Measurements from ENCODE around the gene ARHGEF2.

DNA sequence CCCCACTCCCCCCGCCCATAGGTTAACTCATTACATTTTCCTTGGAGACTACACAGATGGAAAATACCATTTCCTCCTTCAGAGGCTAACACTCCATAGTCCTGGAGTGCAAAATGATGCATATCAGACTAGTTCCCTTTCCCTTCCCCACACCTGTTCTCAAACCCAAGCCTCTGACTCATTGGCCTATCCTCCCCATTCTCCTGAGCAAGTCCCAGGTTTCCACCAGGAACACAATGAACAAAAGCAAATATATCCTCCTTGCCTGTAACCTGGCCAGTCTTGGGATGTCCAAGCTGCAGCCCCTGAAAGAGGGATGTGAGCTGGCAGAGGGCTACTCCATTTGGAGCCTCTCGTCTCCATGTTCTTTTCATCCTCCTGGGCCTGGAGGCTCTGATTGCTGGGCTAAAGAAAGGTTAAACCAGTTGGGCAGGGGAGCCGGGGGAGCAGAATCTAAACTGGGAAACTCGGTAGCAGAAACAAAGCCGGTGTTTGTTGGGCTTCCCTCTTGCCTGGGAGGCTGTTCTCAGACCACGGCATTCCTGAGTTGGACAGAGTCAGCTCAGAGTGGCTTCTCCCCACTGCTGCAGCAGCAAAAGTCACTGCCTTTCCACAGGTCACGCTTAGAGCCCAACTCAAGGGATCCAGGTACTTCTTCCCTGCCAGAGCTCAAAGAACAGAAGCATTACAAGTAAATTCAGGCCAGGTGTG, 28.5 kb upstream of the ARHGEF2 start:
- TF ChIP-seq, protein P1, sequence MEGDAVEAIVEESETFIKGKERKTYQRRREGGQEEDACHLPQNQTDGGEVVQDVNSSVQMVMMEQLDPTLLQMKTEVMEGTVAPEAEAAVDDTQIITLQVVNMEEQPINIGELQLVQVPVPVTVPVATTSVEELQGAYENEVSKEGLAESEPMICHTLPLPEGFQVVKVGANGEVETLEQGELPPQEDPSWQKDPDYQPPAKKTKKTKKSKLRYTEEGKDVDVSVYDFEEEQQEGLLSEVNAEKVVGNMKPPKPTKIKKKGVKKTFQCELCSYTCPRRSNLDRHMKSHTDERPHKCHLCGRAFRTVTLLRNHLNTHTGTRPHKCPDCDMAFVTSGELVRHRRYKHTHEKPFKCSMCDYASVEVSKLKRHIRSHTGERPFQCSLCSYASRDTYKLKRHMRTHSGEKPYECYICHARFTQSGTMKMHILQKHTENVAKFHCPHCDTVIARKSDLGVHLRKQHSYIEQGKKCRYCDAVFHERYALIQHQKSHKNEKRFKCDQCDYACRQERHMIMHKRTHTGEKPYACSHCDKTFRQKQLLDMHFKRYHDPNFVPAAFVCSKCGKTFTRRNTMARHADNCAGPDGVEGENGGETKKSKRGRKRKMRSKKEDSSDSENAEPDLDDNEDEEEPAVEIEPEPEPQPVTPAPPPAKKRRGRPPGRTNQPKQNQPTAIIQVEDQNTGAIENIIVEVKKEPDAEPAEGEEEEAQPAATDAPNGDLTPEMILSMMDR (conservative IDR thresholded peaks at IDR 0.05; ENCODE audit: low read length) = no peak
- no peak for TF ChIP-seq EZH2phosphoT487 (IDR thresholded peaks at IDR 0.05; ENCODE audit: borderline replicate concordance)
